ENCODE measurements around the gene TMCC1.

GRCh38 chr3:129845956-129846355 lies 47.6 kb downstream of the TMCC1 start:
- TF ChIP-seq EZH2 (IDR thresholded peaks at IDR 0.05) (no peak), POLR2AphosphoS5 (IDR thresholded peaks at IDR 0.05; ENCODE audit: borderline replicate concordance, low read depth, low read length) (no peak), FOXP2 (optimal IDR thresholded peaks at IDR 0.05; ENCODE audit: control extremely low read depth, extremely low read length, insufficient read depth) (no peak)
